ENCODE data around the gene CNKSR1.
"Not testable (repeated sequence)": the region's sequence is repeated elsewhere in the genome, so short reads cannot be mapped to it uniquely, and the experiment has no call there.

Gene CNKSR1

DNA sequence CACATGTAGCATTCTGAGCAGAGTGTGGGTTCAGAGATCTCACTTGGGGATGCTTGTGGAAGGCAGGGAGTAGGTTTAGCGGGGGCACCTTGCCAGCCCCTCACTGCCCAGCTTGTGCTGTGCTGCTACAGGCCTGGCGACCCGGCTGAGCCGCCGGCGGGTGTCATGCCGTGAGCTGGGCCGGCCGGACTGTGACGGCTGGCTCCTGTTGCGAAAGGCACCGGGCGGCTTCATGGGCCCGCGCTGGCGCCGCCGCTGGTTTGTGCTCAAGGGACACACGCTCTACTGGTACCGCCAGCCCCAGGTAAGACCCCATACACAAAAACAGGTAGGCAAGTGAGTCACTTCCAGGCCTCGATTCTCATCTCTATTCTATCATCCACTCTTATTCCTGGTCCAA lies 7.6 kb downstream of the CNKSR1 start:
- DNase-seq: no peak

DNA sequence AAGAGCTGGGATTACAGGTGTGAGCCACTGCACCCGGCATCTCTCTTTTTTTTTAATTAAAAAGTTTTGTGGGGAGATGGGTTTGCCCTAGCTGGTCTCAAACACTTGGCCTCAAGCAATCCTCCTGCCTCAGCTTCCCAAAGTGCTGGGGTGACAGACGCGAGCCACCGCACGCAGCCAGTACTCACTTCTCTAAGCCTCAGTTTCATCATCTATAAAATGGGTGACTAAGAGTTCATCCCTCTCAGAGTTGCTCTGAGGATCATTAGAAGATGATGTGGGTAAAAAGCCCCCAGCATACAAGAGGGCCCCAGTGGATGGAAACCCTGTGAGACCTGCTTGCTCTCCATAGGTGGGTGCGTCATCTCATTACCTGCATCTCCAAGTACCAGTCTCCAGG lies 10.6 kb downstream of the CNKSR1 start:
- DNase-seq: no peak

GRCh38 chr1:26188477-26188876 lies 11.2 kb downstream of the CNKSR1 start:
- DNase-seq: no peak

GRCh38 chr1:26189331-26189730 lies 12.0 kb downstream of the CNKSR1 start:
- DNase-seq: no peak

- DNase-seq: no peak
Observed at GRCh38 chr1:26189751-26190275, 12.5 kb downstream of the CNKSR1 start.

DNA sequence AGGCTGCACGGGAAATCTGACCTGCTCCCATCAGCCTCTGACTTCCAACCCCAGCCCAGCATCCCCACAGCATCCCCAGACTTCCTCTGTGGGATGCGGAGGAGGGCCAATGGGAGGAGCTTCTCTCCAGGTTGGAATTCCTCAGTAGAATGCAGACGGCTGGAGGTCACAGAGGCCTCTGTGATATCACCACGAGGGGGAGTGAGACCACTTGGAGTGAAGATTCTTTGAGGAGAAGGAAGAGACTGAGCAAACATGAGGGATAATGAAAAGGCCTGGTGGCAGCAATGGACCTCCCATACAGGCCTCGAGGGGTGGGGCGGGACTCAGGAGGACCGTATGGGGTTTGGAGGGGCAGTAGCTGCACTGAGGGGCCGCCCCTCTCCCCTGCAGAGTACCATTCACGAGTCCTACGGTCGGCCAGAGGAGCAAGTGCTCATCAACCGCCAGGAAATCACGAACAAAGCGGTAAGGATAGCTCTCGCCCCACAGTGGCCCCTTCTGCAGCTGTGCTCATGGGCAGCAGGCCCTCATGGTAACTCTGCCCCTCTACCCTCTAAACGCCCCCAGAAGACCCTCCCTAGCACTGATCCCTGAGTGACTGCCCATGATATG lies 13.2 kb downstream of the CNKSR1 start, which contains the start of gene CATSPER4:
TSS of gene CATSPER4 (plus strand) at position 230 of the 615 bp plus-strand sequence. CDS start at position 256, 26 bp downstream.
- DNase-seq: no peak

GRCh38 chr1:26191739-26192138 lies 14.4 kb downstream of the CNKSR1 start:
- DNase-seq: no peak

GRCh38 chr1:26195805-26196204 lies 18.5 kb downstream of the CNKSR1 start:
- no peak for DNase-seq

GRCh38 chr1:26197301-26197700 lies 20.0 kb downstream of the CNKSR1 start:
- no peak for DNase-seq

DNA sequence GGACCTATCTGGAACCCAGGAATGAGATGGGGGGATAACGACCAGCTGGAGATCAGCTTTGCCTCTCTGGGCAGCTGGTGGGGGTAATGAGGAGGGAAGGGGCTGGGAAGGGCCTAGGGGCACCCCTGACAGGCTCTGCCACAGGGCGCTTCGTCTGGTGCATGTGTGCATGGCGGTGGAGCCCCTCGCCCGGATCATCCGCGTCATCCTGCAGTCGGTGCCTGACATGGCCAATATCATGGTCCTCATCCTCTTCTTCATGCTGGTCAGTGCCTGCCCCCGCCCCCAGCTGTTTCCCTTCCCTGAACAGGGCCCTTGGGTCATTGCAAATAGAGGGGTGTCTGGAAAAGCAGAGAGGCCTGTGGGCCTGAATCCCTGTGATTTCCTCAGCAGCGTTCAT lies 20.5 kb downstream of the CNKSR1 start:
- DNase-seq: no peak

GRCh38 chr1:26200413-26200812 lies 23.1 kb downstream of the CNKSR1 start:
- no peak for DNase-seq

DNA sequence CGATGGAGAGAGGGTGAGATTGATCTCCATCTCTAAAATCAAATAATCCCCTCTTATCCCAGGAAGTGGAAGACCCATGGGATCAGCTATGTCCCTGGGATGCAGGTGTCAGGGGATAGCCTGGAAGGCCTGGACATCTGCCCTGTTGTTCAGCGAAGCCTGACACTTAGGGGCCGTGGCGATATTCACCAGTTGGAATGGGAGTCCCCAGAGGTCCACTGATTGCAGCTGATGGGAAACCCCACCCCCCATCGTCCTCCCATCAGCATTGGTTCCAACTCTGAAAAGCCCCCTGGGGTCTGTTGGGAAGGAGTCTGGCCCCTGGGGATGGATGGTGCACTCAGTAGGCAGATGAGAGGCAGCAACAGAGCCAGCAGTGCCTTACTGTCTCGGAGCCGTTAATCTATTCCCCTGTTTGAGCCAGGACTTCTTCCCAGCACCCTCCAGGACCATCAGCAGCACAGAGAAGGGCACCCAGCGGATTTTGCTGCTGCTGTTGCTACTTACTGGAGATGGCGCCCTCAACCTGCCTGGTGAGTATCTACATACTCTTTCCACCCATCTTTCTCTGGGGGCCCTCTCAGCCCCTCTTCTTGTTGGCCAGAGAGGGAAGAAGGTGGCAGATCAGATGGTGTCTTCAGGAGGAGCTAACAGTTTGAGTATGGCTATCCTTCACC lies 26.5 kb downstream of the CNKSR1 start:
- DNase-seq: no peak

DNA sequence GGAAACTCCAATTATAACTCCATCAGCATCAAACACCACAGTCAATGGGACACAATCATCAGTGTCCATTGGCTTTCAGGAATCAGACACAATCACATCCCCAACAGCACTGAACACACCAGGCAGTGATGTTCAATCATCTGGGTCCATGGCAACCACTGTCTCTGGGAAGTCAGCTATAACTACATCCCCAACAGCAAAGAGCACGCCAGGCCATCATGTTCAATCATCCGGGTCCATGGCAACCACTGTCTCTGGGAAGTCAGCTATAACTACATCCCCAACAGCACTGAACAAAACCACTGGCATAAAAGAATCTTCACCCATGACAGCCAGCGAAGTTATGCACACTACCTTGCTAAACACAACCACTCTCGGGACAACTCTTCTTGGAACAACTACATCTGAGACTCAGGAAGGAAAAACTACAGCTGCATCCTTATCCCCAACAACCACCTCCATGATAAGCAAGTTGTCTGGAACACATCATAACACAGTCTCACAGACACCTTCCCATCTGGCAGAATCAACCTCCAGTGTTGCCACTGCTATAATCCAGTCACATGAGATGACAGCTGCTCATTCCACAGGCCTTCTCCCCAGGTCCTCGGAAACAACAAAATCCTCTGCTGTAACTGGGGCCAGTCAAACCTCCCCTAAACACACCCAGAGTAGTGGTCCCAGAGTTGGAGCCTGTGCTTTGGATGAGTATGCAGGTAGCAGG lies 33.0 kb downstream of the CNKSR1 start:
- DNase-seq: no peak

- no peak for DNase-seq
Observed at GRCh38 chr1:26212726-26213125, 35.4 kb downstream of the CNKSR1 start.

GRCh38 chr1:26213335-26213905 lies 36.1 kb downstream of the CNKSR1 start:
- DNase-seq: no peak

DNA sequence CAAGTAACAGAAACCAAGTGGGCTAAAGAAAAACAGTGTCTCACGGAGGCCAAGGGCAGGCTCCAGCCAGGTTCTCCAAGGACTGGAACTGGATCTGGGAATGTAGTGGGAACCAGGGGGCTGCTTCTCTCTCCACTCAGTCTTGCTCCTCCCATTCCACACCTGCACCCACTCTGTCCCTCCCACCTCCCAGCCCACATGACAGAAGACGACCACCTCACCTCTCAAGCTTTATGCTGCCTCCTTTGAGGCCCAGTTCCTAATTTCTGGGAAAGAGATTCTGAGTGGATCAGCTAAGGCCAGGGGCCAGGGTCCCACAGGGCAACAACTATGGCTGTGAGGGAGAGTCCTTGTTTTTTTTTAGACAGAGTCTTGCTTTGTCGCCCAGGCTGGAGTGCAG lies 38.0 kb downstream of the CNKSR1 start:
- no peak for DNase-seq

DNA sequence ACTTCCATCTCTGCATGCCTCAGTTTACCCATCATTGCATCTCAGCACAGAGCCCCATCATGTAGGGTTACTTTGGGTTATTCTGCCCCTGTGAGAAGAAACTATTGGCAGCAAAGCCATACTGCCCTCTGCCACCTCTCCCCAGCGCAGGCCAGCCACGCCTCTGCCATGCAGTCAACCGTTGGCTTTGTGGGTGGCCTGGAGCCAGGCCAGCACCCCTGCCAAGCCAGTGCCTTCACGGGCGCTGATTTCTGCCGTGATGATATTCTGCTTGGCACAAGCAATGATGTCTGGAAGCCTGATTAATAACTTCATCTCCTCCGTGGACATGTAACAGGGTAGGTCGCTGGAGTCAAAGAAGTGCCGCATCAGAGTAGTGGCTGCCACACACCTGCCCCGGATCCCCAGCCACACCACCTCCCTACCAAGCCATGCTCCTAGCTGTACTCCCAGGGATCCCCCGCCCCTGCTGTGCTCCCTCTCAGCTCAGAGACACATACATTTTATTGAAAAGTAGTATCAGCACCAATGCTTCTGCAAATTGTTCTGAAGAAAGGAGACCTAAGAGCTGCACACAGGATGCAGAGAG lies 41.7 kb downstream of the CNKSR1 start:
- no peak for DNase-seq

DNA sequence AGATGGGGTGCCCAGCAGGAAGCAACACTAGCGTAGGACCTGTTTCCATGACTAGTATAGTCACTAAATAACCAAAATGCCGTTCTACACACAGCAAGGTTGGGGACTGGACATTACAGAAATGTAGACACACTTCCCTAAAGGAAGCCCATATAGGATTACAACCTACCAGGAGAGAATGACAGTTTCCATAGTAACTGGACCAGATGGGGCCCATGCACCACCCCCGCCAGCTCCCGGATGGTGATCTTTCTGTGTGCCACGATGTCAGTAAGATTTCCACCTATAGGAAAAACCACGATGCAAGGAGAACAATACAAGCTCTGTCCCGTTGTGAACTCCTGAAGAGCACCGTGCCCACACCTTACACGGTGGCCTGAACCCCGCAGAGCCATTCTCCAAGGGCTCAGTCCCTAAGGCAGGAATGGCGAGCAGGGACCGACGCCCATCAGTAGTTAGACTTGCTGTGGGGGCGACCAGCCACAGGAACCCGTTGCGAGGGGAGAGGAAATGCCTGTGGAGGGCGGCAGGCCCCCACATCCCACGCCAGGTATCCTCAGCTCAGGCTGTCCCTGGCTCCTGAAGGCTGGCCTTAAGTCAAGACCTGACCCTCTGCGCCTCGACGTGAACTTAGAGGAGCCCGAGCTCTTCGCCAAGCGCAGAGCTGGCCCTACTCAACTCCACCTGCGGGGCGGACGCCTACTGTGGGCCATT lies 43.1 kb downstream of the CNKSR1 start:
- no peak for DNase-seq

- DNase-seq: no peak
Observed at GRCh38 chr1:26221094-26221493, 43.8 kb downstream of the CNKSR1 start.

DNA sequence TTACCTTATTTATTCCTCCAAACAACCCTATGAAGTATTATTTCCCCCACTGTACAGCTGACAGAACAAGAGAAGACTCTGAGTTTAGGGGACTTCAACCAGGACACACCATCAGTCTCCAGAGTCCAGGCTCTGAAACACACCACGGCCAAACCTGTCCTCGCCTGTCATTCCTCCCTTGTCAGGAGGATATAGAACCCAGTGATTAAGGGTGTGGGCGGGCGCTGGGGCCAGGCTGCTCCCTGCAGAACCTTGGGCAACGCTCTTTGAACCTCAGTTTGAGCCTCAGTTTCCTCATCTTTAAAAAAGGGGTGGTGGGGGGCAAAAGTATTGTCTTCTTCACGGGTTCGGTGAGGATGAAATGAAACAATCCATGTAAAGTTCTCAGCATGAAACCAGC lies 47.3 kb downstream of the CNKSR1 start:
- no peak for DNase-seq

DNA sequence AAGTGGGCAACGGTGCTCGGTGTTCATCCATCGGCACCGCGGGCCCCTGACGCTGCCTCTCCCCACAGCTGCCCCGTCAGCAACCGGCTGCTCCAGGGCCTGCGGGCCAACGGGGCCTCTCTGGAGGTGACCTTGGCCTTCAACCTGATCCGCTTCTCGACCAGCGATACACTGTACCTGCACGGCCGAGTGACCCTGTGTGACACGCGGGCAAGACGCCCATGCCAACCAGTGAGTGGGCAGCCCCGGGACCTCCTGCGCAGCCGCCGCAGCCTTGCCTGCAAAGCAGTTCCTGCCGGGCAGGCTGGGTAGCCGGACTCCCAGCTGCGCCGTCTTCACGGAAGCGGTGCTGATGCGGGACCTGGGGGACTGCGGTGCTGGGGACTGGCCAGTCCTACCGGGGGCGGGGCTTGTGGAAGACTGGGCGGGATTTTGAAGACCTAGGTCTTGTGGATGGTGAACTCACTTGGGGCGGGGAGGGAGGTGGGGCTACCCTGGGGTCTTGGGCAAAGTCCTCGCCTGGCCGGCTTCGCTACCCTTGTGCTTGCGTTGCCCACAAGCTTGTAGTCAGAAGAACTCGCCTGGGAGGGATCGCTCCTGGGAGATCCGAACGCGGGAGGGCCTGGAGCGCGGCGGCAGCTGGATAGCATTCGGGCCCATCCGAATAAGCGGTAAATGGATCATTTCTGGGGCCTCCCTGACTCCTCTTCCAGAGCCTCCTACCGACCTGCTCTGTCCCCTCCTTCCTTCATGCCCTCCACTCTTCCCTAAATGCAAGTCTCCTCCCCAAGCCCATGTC lies 47.9 kb downstream of the CNKSR1 start:
- DNase-seq: no peak

GRCh38 chr1:26230682-26231081 lies 53.4 kb downstream of the CNKSR1 start:
- DNase-seq: not testable (repeated sequence)
